NCI-H187 (cell line): ENCODE results near the gene RASGRP3.
A peak's percentile ranks its signal among the peaks of the same experiment; 100 is the strongest.
"Not testable (repeated sequence)": the region's sequence is repeated elsewhere in the genome, so short reads cannot be mapped to it uniquely, and the experiment has no call there.

ENCODE experiments used
- DNase-seq, 2 experiments: peaks; one replicate each; lab custom pipeline; 2025; lab: John Stamatoyannopoulos, UW

The RASGRP3 gene

DNA sequence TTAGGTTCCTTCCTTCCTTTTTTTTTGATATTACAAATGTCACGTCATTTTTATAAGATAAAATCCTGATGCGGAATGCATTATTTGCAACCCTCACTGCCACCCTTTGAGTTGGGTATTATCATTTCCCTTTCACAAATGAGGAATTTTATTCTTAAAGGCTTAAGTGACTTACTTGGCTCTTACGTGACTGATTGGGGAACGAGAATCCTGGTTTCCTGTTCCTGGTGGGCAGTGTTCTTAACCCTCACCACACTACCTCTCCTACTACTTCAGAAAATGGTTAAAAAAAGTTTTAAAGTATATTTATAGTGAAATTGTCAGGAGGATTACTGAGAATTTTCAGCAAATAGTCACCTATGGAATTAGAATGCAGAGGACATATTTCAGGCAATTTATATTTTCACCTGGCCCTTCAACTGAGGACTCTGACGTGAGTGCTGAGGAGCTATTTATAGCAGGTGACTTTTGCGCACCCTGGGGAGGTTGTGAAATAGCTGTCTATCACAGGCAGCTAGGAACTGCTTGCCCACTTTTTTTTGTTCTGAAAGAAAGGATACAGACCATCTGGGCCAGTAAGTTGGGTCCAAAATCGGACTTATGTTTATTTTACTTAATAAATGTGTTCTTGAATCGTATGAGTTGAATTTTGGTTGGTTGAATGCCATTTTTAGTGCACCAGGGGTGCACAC, 18.7 kb upstream of the RASGRP3 start:
- peak; percentile 13 to 23 for DNase-seq

DNA sequence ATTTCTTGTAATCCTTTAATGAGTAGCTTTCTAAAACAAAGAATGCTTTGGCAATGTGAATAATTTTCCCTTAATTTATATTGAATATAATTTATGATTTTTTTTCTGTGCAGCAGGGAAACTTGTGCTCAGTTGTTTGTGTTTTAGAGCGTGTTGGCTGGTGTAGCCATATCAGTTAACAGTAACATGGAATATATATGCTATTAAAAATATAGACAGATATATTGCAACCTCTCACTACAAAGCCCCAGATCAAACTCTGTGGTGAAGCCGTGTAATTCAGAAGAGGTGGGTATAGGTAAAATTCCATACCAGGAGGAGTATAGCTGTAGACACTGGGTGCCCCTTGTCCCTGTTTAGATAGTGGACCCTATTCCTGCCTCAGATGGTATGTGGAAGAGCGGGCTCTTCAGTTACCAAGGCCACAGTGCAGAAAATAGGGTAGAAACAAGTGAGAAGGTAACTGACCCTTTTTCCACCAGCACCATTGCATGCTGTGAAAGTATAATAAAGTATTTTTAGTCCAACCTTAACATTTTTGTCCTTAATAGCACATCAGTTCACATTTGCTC, 18.1 kb upstream of the RASGRP3 start:
- no peak for DNase-seq

DNA sequence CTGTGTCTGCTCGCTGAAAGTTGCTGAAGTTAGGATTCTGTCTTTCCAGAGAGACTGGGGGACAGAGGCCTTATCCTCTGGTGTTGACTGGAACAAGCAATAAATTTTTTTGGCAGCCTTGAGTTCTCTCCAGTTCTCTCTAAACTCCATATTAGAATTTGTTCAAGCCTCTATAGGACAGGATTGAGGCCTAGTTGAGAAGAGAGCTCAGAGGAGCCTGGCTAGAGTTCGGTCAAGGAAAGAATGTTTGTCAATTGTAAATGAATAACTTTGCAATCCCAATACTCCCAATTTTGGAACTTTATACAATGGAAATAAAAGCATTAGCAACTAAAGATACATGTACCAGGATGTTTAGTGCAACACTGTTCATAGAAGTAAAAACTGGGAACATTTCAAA, 16.7 kb upstream of the RASGRP3 start:
- no peak for DNase-seq

DNA sequence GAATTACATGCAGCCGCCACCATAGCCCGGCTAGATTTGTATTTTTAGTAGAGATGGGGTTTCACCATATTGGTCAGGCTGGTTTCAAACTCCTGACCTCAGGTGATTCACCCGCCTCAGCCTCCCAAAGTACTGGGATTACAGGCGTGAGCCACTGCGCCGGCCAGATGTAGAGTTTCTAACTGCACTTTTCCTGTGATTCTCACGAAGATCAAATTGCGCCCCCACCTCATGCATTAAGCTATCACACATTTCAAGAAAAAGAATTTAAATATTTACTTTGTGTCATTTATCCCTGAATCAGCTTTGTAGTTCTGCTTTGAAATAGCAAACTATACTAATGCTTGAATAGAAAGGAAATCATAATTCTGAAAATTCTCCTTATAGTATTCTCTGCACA, 13.9 kb upstream of the RASGRP3 start:
- DNase-seq, result not testable (repeated sequence)

DNA sequence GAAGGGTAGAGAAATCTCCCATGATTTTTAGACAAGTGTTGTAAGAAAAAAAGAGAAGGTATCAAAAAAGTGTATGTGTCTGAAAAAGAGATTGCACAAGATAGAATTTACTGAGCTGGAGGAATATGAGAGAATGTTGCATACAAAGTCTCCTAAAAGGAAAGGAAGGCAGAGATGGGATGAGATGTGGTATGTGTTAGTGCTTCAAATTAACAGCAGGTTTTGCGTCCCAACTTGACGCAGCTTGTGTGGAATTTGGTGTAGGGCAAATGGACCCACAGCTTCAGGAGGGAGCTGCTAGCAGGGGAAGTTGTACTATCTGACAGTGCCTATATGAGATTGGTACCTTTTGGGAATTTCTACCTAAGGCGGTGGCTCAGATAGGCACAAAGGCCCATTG, 9.0 kb upstream of the RASGRP3 start:
- DNase-seq, result no peak

DNA sequence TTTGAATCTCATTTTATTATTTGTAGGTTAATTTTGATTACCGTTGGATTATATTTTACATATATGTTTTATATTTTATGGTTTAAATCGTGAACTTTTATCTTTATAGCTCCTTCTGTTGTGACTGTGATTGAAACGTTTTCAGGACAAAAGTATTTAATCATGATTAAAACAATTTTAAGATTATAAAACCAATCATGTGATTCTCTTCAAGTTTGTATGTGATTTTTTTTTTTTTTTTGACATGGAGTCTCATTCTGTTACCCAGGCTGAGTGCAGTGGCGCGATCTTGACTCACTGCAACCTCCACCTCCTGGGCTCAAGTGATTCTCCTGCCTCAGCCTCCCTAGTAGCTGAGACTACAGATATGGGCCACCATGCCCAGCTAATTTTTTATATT, 7.2 kb upstream of the RASGRP3 start:
- DNase-seq, result no peak

DNA sequence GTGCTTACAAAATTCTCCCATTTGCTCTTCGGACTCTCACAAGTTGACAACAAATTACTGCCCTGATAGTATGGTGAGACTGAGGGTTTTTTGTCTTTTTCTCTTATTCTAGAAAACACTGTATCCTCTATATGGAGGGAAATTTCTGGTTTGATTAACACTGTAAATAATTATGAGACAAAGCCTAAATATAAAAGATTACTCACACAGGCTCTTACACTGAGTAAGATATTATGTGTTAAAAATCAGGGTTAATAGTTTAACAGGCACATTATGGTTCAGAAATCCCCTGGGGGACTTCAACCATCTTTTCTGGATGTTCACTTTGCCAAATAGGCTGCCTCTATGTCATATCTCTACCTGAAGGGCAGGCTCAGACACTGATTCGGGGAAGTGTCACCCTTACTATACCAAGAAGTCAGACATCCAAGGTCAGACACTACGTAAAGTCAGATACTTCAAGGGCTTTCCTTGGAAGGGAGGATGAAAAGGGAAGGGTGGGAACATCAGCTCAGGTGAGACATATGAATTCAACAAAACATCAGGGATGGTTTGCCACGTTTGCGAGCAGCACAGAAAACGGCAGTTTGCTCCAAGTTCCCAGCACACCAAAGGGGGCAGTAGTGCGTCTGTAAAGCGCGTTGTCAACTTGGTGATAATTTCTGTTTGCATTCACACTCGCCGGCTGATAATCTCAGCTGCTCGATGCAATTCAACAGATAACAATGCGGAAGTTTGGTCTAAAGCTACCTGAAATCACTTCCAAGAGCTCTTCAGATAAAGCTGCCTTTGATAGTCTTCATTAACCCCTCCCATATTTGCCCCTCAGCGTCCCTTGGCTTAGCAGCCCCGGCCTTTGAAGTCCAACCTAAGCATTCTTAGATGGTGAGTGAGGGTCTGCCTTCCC, 972 bp upstream of the RASGRP3 start:
- peak; percentile 75 to 90 for DNase-seq

DNA sequence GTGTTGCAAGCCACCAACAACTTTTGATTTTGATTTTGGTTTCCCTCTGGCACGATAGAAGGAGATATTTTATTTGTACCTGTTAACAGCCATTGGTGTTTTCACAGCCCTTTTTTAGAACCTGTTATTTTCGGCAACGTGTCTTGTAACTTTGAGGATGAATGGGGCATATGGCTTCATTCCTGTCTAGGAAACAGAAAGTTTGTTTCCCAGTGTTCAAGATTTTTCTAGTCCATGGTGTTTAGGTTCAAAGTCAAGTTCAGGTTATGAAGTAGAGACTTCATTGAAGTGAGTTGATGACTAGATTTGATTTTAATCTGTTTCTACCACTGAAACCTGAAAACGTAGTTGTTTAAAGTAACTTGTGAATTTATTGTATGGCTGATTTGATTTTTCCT, 343 bp downstream of the RASGRP3 start:
- no peak for DNase-seq

DNA sequence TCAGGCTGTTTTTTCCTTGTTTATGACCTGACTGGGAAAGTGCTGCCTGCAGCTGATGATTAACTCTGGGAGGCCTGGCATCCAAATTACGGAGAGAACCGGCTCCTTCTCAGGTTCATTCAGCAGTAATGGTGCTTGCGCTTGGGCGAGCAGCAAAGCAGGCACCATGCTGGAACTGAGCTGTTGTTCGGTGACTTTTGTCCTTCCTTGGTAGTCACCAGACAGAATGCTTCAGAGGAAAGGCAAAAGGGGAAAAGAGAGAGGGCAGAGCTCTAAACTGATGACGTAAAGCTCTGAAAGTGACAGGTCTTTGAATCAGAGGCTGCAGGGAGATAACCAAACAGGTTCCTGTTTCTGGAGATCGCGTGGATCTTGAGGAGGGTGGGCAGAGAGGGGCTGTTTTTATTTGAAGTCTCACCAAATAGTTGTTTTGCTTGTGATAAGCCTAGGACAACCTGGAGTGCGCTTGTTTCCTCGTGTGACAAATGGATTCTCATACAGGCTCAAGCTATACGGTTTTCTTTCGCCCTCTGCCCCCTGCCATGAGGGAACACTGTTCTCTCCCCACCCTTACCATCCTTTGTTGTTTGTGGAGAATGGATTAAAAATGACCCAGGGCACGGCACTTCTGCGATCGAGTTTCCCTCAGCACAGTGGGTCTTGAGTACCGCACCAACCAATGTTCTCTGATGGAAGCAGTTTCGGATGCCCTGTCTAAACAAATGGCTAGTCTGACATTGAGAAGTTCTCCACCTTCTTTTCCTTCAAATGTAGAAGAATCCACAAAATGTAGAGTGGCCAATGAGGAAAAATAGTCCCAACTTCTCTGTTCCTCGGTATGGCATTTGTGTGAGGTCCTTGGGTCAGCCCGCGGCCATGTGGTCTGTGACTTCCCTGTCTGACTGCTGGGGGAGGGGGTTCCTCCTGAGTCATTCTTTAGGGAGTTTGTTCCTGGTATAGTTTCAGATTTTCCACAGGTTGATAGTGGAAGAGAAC, 1.3 kb downstream of the RASGRP3 start:
- DNase-seq, result no peak

DNA sequence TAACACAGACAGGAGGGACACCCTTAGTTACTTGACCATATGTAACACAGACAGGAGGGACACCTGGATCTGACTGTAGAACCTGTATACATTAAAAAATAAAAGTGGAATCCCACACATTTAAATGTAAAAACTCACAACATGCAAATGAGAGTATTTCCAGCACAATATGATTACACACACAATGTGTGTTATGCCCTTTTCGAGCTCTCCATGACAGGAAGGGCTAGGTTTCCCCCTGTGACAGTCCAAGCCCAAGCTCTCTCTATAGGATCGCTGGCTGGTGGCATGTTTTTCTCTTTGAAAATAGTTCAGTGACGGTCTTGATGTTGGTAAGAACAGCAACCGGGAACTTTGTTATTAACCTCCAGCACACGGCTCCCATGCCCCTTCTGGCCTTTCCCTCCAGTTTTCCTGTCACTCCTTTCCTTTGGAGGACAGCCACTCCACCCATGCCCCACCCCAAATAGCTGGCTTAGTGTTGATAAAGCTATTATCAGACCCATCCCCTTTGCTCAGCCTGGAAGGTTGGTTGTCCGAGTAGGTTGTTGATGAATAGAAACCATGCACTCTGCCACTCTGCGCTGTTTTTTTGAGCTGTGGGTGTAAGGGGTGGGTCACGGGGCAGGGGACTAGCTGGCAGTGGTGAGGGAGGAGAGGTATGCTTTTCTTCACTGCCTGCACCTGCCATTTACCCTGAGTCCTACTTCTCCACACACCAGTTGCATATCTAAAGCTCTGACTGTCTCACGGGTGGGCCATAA, 2.7 kb downstream of the RASGRP3 start:
- no peak for DNase-seq

DNA sequence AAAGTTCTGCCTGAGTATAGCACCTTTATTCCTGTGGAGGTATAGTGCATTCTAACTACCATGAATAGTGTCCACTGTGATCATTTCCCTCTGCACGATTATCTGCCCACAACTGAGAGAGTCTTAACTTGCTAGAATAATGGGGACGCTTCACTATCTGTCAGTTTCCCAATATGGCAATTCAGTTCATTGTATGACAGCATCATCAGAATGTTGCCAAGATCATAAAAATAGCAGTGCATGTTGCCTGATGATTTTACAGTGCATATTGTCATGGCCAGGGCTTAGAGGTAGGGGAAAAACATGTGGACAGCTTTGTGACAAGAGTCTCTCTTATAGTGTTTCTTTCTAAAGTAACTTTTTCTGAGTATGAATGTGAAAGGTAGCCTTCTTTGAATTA, 6.1 kb downstream of the RASGRP3 start:
- DNase-seq, result no peak

DNA sequence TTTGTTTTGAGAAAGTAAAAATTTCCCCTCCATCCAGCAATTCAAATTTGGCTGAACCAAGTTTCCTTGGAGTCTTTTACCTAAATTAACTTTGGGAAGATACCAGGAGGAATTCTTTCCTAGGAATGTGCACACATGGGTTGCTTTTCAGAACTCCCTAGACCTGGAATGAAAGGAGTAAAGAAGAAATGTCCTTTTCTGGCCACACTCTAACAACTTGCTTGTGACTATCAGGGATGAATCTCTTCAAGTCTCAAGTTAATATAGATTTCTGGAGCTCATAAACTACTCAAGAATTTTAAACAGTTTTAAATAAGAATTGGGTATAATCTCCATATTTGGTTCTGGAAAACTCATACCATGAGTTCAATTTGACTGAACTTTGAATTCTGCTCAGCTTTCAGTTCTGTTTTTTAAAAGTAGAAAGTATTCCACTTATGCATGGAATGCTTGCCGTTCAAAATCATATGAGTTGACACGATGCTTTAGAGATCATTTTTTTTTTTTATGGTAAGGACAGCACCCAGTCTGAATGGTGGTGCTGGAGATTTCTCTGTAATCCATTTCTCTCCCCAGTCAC, 7.7 kb downstream of the RASGRP3 start:
- no peak for DNase-seq

DNA sequence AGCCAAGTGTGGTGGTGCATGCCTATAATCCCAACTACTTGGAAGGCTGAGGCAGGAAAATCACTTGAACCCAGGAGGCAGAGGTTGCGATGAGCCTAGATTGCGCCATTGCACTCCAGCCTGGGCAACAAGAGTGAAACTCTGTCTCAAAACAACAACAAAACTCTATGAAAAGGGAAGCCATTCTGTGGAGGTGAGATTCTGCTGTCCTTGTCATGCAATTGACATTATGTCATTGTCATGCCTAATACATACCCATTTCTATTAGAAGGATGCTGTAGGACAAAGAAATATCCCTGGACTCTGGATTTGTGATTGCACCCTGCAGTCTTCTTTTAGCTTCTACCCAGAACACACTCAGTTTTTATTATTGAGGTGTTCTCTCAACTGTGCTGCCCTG, 8.6 kb downstream of the RASGRP3 start:
- DNase-seq, result no peak

DNA sequence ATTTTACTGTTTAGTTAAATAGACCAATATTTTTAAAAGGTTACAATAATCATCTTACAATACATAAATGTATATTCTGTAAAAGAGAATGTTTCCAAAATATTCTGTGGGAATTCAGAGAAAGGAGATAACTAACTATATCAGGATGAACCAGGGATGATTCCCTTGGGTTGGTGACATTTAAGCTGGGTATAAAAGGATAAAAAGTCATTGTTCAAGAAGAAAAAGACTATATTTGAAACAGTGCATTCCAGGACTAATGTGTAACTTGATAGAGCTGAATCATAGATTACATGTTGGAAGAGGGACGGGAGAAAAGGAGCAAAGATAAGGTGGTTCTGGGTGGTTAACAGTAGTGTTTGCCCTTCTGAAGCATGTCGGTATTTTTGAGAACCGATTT, 10.1 kb downstream of the RASGRP3 start:
- no peak for DNase-seq

DNA sequence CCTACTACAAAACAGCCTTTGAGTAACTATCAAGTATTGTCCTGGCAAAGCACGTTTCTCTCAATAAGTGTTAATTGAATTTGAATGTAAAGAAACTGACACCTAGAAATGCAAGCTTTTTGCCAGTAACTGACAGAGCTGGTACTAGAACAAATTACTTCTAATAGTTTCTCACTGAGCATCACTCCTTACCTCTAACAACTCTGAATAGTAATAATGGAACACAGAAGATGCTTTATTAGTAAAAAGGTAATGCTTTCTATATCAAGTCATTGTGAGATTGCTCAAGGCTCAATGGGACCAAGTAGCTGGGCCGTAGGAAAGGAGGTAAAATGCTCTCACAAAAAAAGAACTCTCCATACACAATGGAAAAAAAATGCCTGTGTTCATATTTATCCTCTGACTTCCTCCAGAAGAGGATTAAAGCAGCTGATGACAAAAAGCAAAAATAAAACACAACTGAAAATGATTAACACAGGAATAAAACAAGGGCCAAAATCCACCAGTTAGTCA, 11.8 kb downstream of the RASGRP3 start:
- no peak for DNase-seq

DNA sequence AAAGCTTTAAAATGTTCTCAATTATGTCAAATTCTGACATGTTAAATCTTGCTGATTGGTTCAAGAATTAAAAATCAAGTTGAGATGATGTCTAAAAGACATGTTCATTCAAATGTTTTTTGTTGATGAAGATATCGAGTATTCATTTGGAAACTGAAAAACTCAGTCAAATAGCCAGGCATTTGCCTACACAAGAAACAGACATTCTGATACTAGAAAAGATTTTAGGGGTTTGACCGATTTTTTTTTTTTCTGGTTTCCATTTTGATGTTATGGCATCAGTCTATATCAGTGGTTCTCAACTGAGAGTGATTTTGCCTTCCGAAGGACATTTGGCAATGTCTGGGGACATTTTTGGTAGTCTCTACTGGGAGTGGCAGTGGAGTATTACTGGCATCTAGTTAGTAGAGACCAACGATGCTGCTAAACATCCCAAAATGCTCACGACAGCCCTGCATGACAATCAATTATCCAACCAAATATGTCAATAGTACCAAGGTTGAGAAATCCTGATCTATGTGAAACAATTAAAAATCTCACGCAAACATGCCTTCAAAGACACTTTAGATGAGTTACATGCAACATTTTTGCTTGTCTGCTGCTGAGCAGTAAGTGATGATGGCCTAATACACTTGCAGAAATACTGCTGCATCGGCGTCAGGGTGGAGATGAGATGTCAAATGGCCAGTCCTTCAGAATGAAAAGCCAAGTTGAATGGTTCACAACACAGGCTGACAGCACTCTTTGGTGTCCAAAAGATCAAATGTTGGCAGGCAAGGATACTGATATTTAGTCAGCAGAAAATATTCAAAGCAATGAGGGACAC, 12.5 kb downstream of the RASGRP3 start:
- no peak for DNase-seq

DNA sequence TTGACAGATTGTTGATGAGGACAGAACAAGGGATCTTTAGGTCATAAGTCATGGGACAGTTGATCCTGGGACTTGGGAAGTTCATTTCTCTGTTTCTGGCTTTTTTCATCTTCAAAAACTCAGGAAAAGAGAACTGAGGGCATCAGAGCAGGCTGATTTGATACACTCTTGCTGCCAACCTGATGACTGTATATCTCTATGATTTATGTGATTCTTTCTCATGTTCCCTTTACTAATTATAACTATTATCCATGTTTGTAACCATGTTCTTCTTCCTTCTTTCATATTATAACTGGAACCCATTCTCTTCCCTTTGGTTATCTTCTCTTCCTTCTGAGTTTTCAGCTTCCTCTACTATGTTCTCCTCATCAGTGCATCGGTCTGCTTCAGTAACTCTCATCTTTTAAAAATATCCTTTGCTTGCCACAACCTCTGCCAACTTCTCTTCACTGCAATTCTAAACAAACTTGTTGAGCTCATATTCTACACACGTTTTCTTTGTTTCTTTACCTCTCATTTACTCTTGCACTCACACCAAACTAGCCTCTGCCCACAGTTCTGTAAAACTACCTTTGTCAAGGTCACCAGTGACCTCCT, 13.5 kb downstream of the RASGRP3 start:
- DNase-seq, result no peak

DNA sequence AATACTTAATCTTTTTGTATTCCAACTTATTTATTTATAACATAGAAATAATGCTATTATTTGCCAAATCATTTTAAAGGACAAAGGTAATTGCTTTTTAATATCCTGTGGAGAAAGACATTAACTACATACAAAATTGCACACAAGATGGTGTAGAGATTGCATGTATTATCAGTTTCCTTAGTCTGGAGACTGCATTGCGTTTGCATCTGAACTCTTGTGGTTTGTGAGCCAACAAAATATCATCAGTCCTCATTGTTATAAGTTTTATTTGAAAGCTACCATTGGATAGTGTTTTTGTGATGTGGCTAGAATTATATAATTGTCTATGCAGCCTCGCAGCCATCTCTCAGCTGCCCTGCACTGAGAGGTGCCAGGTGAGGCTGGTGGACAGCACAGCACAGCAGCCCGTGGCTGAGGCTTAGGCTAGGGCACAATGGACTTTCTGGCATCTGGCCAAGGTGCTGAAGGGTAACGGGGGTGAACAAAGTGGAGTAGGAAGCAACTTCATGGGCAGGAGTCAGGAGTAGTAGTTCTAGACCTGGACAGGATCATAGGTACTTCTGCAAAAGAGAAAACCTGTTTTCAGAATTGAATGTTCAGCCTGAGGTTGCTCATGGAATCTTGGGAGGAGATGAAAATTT, 15.1 kb downstream of the RASGRP3 start:
- no peak for DNase-seq
